Measurements from ENCODE around the gene TMEM203. TPM values are rescaled to one million over a fixed set of nuclear protein-coding genes. Genes with fewer than 3 reads are reported as not detected.

TMEM203 gene
- total RNA-seq, 1 experiment from 2014 or later, result 35.5 TPM

GRCh38 chr9:137236936-137237421, 31.5 kb upstream of the TMEM203 start:
- Histone ChIP-seq H3K4me1 (ENCODE audit: insufficient read depth, low read length) (peaks cover 3% of the 10 kb centered on the region; the same call in 1 of the 2 replicates), H3K27ac (ENCODE audit: insufficient read length, low read depth, low read length) (no peak overlapping the region), H4K20me1 (ENCODE audit: control insufficient read depth, insufficient read depth, insufficient read length) (no peaks in the 10 kb centered on the region), H3K18ac (ENCODE audit: insufficient read length, low read depth, low read length) (no peak overlapping the region), H3K56ac (ENCODE audit: insufficient read length, low read depth, low read length) (no peak overlapping the region), H3K23ac (ENCODE audit: insufficient read length, low read depth, low read length) (no peak overlapping the region), H3K4me2 (ENCODE audit: insufficient read depth, insufficient read length, low read length) (no peak overlapping the region), H2BK15ac (ENCODE audit: low read depth, low read length) (no peak overlapping the region), H3K27me3 (ENCODE audit: insufficient read depth, low read length) (no peaks in the 10 kb centered on the region), H3K4ac (ENCODE audit: low read depth, low read length) (no peak overlapping the region), H3K9me3 (ENCODE audit: control insufficient read depth, low read depth, low read length) (no peaks in the 10 kb centered on the region), H2BK20ac (ENCODE audit: low read depth, low read length, poor library complexity, severe bottlenecking) (no peak overlapping the region), H2AFZ (ENCODE audit: low read length) (no peak overlapping the region), H3K23me2 (ENCODE audit: insufficient read length, low read depth, low read length, poor library complexity, severe bottlenecking) (peaks cover 5% of the 10 kb centered on the region), H3K79me1 (ENCODE audit: insufficient read depth, low read depth, low read length, poor library complexity, severe bottlenecking) (no peaks in the 10 kb centered on the region), H2BK5ac (ENCODE audit: insufficient read length, low read length) (no peak overlapping the region), H4K8ac (replicated peaks; ENCODE audit: insufficient read length, low read depth, low read length) (no peak overlapping the region), H3T11ph (ENCODE audit: low read length) (no peak overlapping the region), H3K79me2 (ENCODE audit: insufficient read depth, low read length) (no peaks in the 10 kb centered on the region), H2AK5ac (ENCODE audit: insufficient read length, low read length) (no peak overlapping the region), H3K14ac (ENCODE audit: insufficient read depth, low read length) (no peak overlapping the region), H4K91ac (ENCODE audit: insufficient read length, low read depth, low read length) (no peak overlapping the region), H4K5ac (ENCODE audit: insufficient read length, low read depth, low read length) (no peak overlapping the region), H2BK120ac (ENCODE audit: low read depth, low read length, poor library complexity, severe bottlenecking) (no peak overlapping the region), H3K9ac (ENCODE audit: extremely low read depth, insufficient read length, low read length) (no peak overlapping the region), H2BK12ac (ENCODE audit: insufficient read length, low read depth, low read length) (no peak overlapping the region)
- Mint-ChIP-seq H3K27me3 (ENCODE audit: low read depth) (peaks cover 7% of the 10 kb centered on the region), H3K9me3 (no peaks in the 10 kb centered on the region; a peak in 1 of 5 replicates), H3K4me1 (peaks cover 12 to 20% of the 10 kb centered on the region in 2 experiments), H3K4me3 (no peak overlapping the region), H3K36me3 (ENCODE audit: insufficient read depth in 1 of 3, low read depth in 3 of 3) (peaks cover 5 to 7% (median 6%) of the 10 kb centered on the region in 3 experiments; a peak in 6 of 7 replicates), H3K27ac (no peak overlapping the region)
- TF ChIP-seq CTCF (conservative IDR thresholded peaks at IDR 0.05), result no peak
- no peak for DNase-seq
- no CpG with 5 or more reads among the region's 11 CpGs for WGBS (ENCODE audit: extremely low coverage, insufficient read length, low lambda C conversion rate)
